DOHH2 (cell line): Measurements from ENCODE around the gene DNAJC17.

ENCODE experiments used
- H3F3A ChIP-seq: fragments of 200-600 bp; sonication (generic), shearing (Covaris generic); 2 replicates; pipeline ENCODE4 v1.6.0; 2016; ENCODE audit warnings: antibody characterized with exemption, mild to moderate bottlenecking; ENCODE audit not compliant: control insufficient read depth, insufficient read depth
- H3K27ac ChIP-seq: fragments of 200-600 bp; sonication (generic); 2 replicates; pipeline ENCODE4 v1.5.1; 2014; ENCODE audit warnings: low read depth, mild to moderate bottlenecking, low read length, moderate library complexity
- H3K27me3 ChIP-seq: fragments of 200-600 bp; sonication (generic); 2 replicates; pipeline ENCODE4 v1.6.1; 2014; ENCODE audit warnings: mild to moderate bottlenecking, low read length, mixed read lengths; ENCODE audit not compliant: control insufficient read depth
- H3K36me3 ChIP-seq: fragments of 200-600 bp; sonication (generic); 2 replicates; pipeline ENCODE4 v1.6.1; 2014; ENCODE audit warnings: mild to moderate bottlenecking, low read length, moderate library complexity, mixed read lengths; ENCODE audit not compliant: control insufficient read depth
- H3K4me1 ChIP-seq: fragments of 200-600 bp; sonication (generic); 2 replicates; pipeline ENCODE4 v1.6.1; 2014; ENCODE audit warnings: mild to moderate bottlenecking, low read length, mixed read lengths; ENCODE audit not compliant: control insufficient read depth
- H3K4me2 ChIP-seq: fragments of 200-600 bp; sonication (generic); 2 replicates; pipeline ENCODE4 v1.6.0; 2014; ENCODE audit warnings: mild to moderate bottlenecking, low read length, moderate library complexity
- H3K4me3 ChIP-seq: fragments of 200-600 bp; sonication (generic); 2 replicates; pipeline ENCODE4 v1.5.1; 2014; ENCODE audit warnings: mild to moderate bottlenecking, low read length, mixed read lengths
- H3K79me2 ChIP-seq: fragments of 200-600 bp; sonication (generic); 2 replicates; pipeline ENCODE4 v1.6.1; 2014; ENCODE audit warnings: mild to moderate bottlenecking, low read length, mixed read lengths; ENCODE audit not compliant: control insufficient read depth
- H3K9me2 ChIP-seq: fragments of 200-600 bp; sonication (generic); replicated peaks from 2 replicates; pipeline ENCODE4 v1.6.1; 2014; ENCODE audit warnings: mild to moderate bottlenecking, low read length, mixed read lengths; ENCODE audit not compliant: control insufficient read depth
- H3K9me3 ChIP-seq: fragments of 200-600 bp; sonication (generic); 2 replicates; pipeline ENCODE4 v1.6.1; 2014; ENCODE audit warnings: antibody characterized with exemption, low read length, mixed read lengths; ENCODE audit not compliant: control insufficient read depth, insufficient read depth
- H4K20me1 ChIP-seq: fragments of 200-600 bp; sonication (generic); 2 replicates; pipeline ENCODE4 v1.6.0; 2014; ENCODE audit warnings: low read depth, mild to moderate bottlenecking, antibody characterized with exemption, low read length, moderate library complexity; ENCODE audit not compliant: control insufficient read depth, insufficient read depth
- CTCF ChIP-seq: fragments of 200-600 bp; sonication (generic); IDR thresholded peaks from one replicate; pipeline ENCODE4 v1.5.1; 2014; ENCODE audit warnings: antibody characterized with exemption, mild to moderate bottlenecking, low read depth, low read length; ENCODE audit not compliant: poor library complexity, severe bottlenecking
- EZH2phosphoT487 ChIP-seq: fragments of 200-600 bp; sonication (generic); IDR thresholded peaks from 2 replicates; pipeline ENCODE4 v1.6.1; 2017; ENCODE audit warnings: borderline replicate concordance, mild to moderate bottlenecking, antibody characterized with exemption, low read length, moderate library complexity, mixed read lengths

The DNAJC17 gene

DNA sequence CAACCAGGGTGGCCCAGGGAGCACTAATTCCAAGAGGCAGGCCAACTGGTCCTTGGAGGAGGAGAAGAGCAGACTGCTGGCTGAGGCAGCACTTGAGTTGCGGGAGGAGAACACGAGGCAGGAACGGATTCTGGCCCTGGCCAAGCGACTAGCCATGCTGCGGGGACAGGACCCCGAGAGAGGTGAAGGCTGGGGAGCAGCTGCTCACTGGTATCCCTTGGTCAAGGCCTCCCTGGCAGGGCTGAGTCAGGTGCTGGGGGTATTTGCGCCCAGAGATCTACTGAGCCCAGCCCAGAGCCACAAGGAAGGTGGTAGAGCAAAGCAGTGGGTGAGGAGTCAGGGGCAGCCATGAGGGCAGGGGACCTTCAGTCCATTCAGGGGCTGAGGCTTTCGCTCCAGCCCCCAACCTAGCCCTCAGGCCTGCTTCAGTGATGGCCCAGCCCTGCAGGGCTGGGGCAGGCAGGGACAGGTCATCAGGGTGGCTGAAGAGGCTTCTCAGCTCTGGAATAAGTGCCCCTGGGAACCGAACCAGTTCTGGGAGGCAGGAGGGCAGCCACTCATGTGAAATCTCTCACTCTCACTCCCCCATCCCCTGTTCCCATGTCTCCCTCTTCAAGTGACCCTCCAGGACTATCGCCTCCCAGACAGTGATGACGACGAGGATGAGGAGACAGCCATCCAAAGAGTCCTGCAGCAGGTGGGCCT is 5.6 kb upstream of the DNAJC17 start:
- no peak overlapping the region for H3K4me3 ChIP-seq
- peaks cover 10% of the 10 kb centered on the region for H3K79me2 ChIP-seq
- no peaks in the 10 kb centered on the region for H3K9me3 ChIP-seq
- no peak for TF ChIP-seq CTCF
- no peak for TF ChIP-seq EZH2phosphoT487
- peaks cover 11% of the 10 kb centered on the region for H3K4me1 ChIP-seq
- H4K20me1 ChIP-seq: no peaks in the 10 kb centered on the region
- no peak overlapping the region for H3K4me2 ChIP-seq
- H3K36me3 ChIP-seq: peaks cover 21% of the 10 kb centered on the region
- H3K27ac ChIP-seq: no peak overlapping the region
- no peaks in the 10 kb centered on the region for H3K27me3 ChIP-seq
- no peaks in the 10 kb centered on the region for H3K9me2 ChIP-seq
- no peaks in the 10 kb centered on the region for H3F3A ChIP-seq

GRCh38 chr15:40808861-40809450 is 1.7 kb upstream of the DNAJC17 start:
- Histone ChIP-seq H3F3A (no peaks in the 10 kb centered on the region), H3K79me2 (peaks cover 27% of the 10 kb centered on the region), H3K9me3 (no peaks in the 10 kb centered on the region), H3K27ac (no peak overlapping the region), H3K4me3 (peak overlapping the region; percentile 92), H3K27me3 (no peaks in the 10 kb centered on the region), H3K4me2 (peak overlapping the region; percentile 97), H3K4me1 (peaks cover 23% of the 10 kb centered on the region), H3K36me3 (peaks cover 18% of the 10 kb centered on the region), H4K20me1 (no peaks in the 10 kb centered on the region), H3K9me2 (no peaks in the 10 kb centered on the region)
- TF ChIP-seq CTCF: no peak
- TF ChIP-seq EZH2phosphoT487: no peak

GRCh38 chr15:40807888-40808461 is 702 bp upstream of the DNAJC17 start:
- TF ChIP-seq EZH2phosphoT487 (no peak), CTCF (no peak)
- peaks cover 33% of the 10 kb centered on the region for H3K79me2 ChIP-seq
- no peaks in the 10 kb centered on the region for H3K9me3 ChIP-seq
- no peaks in the 10 kb centered on the region for H3K9me2 ChIP-seq
- no peaks in the 10 kb centered on the region for H3F3A ChIP-seq
- H3K4me2 ChIP-seq: peak overlapping the region; percentile 97
- no peak overlapping the region for H3K27ac ChIP-seq
- peaks cover 23% of the 10 kb centered on the region for H3K4me1 ChIP-seq
- H3K4me3 ChIP-seq: peak overlapping the region; percentile 92
- no peaks in the 10 kb centered on the region for H4K20me1 ChIP-seq
- no peaks in the 10 kb centered on the region for H3K27me3 ChIP-seq
- H3K36me3 ChIP-seq: peaks cover 17% of the 10 kb centered on the region
